Measurements from ENCODE around the gene LY6G5B. TPM values are rescaled to one million over a fixed set of nuclear protein-coding genes. Genes with fewer than 3 reads are reported as not detected.

LY6G5B gene
- total RNA-seq, 2 experiments from 2014 or later, result 27.0 to 28.0 TPM

DNA sequence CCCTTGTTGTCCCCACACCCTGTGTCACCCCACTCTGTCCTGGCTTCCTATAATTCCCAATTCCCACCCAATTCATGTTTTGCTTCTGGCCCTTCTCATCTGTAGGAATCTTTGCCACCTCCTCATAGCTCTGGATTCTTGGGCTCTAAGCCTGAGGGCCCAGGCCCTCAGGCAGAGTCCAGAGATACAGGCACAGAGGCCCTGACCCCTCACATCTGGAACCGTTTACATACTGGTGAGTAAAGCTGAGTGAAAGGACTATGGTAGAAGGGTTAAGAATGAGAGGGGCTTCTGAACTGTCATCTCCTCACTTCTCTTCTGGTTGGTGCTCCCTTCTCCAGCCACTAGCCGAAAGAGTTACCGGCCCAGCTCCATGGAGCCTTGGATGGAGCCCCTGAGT lies 35.6 kb upstream of the LY6G5B start:
- POLR2A ChIA-PET, result no interaction called here
- Histone ChIP-seq H3K36me3 (ENCODE audit: insufficient read depth, low read length) (peaks cover 97% of the 10 kb centered on the region), H3K4me1 (ENCODE audit: insufficient read depth, low read length) (peaks cover 2% of the 10 kb centered on the region), H3K27me3 (ENCODE audit: control insufficient read depth in 1 of 2, insufficient read depth in 2 of 2, low read length in 2 of 2) (no peaks in the 10 kb centered on the region), H3K27ac (ENCODE audit: low read depth in 1 of 2, low read length in 2 of 2) (no peak overlapping the region), H3K9me3 (ENCODE audit: control insufficient read depth in 1 of 2, insufficient read depth in 1 of 2, low read length in 2 of 2) (no peaks in the 10 kb centered on the region), H3K4me3 (ENCODE audit: low read length) (no peak overlapping the region)
- Mint-ChIP-seq H3K9me3 (no peaks in the 10 kb centered on the region), H3K27me3 (no peaks in the 10 kb centered on the region), H3K4me1 (ENCODE audit: low read depth) (no peaks in the 10 kb centered on the region), H3K36me3 (ENCODE audit: low read depth) (peaks cover 96% of the 10 kb centered on the region), H3K27ac (no peak overlapping the region), H3K4me3 (no peak overlapping the region)
- DNase-seq, result no peak
- no peak for ATAC-seq (ENCODE audit: poor library complexity)
- TF ChIP-seq, protein P1, sequence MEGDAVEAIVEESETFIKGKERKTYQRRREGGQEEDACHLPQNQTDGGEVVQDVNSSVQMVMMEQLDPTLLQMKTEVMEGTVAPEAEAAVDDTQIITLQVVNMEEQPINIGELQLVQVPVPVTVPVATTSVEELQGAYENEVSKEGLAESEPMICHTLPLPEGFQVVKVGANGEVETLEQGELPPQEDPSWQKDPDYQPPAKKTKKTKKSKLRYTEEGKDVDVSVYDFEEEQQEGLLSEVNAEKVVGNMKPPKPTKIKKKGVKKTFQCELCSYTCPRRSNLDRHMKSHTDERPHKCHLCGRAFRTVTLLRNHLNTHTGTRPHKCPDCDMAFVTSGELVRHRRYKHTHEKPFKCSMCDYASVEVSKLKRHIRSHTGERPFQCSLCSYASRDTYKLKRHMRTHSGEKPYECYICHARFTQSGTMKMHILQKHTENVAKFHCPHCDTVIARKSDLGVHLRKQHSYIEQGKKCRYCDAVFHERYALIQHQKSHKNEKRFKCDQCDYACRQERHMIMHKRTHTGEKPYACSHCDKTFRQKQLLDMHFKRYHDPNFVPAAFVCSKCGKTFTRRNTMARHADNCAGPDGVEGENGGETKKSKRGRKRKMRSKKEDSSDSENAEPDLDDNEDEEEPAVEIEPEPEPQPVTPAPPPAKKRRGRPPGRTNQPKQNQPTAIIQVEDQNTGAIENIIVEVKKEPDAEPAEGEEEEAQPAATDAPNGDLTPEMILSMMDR (IDR thresholded peaks at IDR 0.05), result no peak
- CTCF ChIA-PET, result no interaction called here
- intact Hi-C loops (cut with DNase I, micrococcal nuclease), result no loop called here

DNA sequence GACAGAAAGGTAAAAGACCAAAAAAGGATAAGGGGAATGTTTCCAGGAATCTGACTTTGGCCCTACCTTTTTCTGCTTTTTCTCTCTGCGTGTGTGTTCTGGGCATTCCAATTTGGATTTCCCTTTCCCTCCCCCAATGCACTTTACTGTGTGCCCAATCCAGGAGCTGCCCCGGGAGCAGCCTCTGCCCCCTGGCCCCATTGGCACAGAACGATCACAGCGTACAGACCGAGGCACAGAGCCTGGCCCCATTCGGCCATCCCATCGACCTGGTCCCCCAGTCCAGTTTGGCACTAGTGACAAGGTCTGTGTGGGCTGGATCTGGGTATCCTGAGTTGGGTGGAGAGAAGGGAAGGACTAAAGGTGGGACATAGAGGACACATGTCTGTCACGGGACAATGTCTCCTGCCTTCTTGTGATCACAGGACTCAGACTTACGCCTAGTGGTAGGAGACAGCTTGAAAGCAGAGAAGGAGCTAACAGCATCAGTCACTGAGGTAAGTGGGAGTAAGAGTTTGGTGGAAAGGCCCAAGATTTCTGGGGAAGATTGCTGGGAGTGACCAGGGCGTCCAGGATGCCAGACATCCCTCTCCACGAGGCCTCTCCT lies 34.7 kb upstream of the LY6G5B start:
- Mint-ChIP-seq H3K27me3 (no peaks in the 10 kb centered on the region), H3K9me3 (no peaks in the 10 kb centered on the region), H3K27ac (no peak overlapping the region), H3K36me3 (ENCODE audit: low read depth) (peaks cover 94% of the 10 kb centered on the region), H3K4me1 (ENCODE audit: low read depth) (no peaks in the 10 kb centered on the region), H3K4me3 (no peak overlapping the region)
- TF ChIP-seq, protein P1 (IDR thresholded peaks at IDR 0.05), result no peak
- ChIA-PET CTCF (interaction anchor here (1.0 kb wide), 1 partner anchor 13 kb away, joined by 4 read pairs; no protein-coding TSS in a partner anchor), POLR2A (interaction anchor here (1.3 kb wide), 1 partner anchor 17 kb away, joined by 6 read pairs; the partner anchor contains the start of gene BAG6)
- Histone ChIP-seq H3K27ac (ENCODE audit: low read depth in 1 of 2, low read length in 2 of 2) (no peak overlapping the region), H3K4me1 (ENCODE audit: insufficient read depth, low read length) (peaks cover 2% of the 10 kb centered on the region), H3K4me3 (ENCODE audit: low read length) (no peak overlapping the region), H3K27me3 (ENCODE audit: control insufficient read depth in 1 of 2, insufficient read depth in 2 of 2, low read length in 2 of 2) (no peaks in the 10 kb centered on the region), H3K36me3 (ENCODE audit: insufficient read depth, low read length) (peaks cover 97% of the 10 kb centered on the region), H3K9me3 (ENCODE audit: control insufficient read depth in 1 of 2, insufficient read depth in 1 of 2, low read length in 2 of 2) (no peaks in the 10 kb centered on the region)
- no peak for ATAC-seq (ENCODE audit: poor library complexity)
- no peak for DNase-seq
- intact Hi-C loops (cut with DNase I, micrococcal nuclease), result no loop called here

DNA sequence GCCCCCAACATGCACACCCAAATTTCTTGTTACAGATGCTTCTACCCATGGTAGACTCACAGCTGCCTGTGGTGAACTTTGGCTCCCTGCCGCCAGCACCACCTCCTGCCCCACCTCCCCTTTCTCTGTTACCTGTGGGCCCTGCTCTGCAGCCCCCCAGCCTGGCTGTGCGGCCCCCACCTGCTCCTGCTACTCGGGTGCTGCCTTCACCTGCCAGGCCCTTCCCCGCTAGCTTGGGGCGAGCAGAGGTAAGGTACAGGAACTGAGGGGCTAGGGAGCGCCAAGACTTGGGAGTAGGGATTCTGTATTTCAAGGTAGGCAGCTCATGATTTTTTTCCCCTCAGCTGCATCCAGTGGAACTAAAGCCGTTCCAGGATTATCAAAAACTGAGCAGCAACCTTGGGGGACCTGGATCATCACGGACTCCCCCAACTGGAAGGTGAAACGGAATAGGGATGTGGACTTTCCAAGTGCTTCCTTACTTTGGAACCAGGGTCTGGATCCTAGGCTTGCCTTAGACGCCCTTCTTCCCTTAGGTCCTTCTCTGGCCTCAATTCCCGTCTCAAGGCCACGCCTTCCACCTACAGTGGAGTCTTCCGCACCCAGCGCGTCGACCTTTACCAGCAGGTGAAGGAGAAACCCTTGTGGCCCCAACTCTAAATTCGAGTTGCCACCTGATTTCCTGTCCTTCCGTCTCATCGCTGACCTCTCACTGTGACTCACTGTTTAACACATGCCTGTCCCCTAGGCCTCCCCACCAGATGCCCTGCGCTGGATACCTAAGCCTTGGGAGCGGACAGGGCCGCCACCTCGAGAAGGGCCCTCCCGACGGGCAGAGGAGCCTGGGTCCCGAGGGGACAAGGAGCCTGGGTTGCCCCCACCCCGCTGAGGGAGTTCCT lies 32.8 kb upstream of the LY6G5B start:
- Histone ChIP-seq H3K4me3 (ENCODE audit: low read length) (no peak overlapping the region), H3K27ac (ENCODE audit: low read depth in 1 of 2, low read length in 2 of 2) (no peak overlapping the region), H3K9me3 (ENCODE audit: control insufficient read depth in 1 of 2, insufficient read depth in 1 of 2, low read length in 2 of 2) (no peaks in the 10 kb centered on the region), H3K27me3 (ENCODE audit: control insufficient read depth in 1 of 2, insufficient read depth in 2 of 2, low read length in 2 of 2) (no peaks in the 10 kb centered on the region), H3K36me3 (ENCODE audit: insufficient read depth, low read length) (peaks cover 97% of the 10 kb centered on the region), H3K4me1 (ENCODE audit: insufficient read depth, low read length) (peaks cover 2% of the 10 kb centered on the region)
- no peak overlapping the region for H3K4me3 Mint-ChIP-seq
- H3K36me3 Mint-ChIP-seq (ENCODE audit: low read depth), result peaks cover 95% of the 10 kb centered on the region
- no peaks in the 10 kb centered on the region for H3K4me1 Mint-ChIP-seq (ENCODE audit: low read depth)
- TF ChIP-seq, protein P1 (IDR thresholded peaks at IDR 0.05), result no peak
- H3K9me3 Mint-ChIP-seq, result no peaks in the 10 kb centered on the region
- H3K27me3 Mint-ChIP-seq, result no peaks in the 10 kb centered on the region
- ATAC-seq (ENCODE audit: poor library complexity) (no peak), DNase-seq (no peak)
- ChIA-PET POLR2A (interaction anchor here (1.5 kb wide), 1 partner anchor 15 kb away, joined by 4 read pairs; no protein-coding TSS in a partner anchor), CTCF (no interaction called here)
- intact Hi-C loops (cut with DNase I, micrococcal nuclease), result no loop called here
- H3K27ac Mint-ChIP-seq, result no peak overlapping the region
